ENCODE measurements around the gene SIAH1. TPM values are rescaled to one million over a fixed set of nuclear protein-coding genes. Genes with fewer than 3 reads are reported as not detected.
"Not testable (repeated sequence)": the region's sequence is repeated elsewhere in the genome, so short reads cannot be mapped to it uniquely, and the experiment has no call there.

Gene SIAH1
- total and polyA plus RNA-seq, 9 donors = 25.6 to 31.3 (median 29.1) TPM

DNA sequence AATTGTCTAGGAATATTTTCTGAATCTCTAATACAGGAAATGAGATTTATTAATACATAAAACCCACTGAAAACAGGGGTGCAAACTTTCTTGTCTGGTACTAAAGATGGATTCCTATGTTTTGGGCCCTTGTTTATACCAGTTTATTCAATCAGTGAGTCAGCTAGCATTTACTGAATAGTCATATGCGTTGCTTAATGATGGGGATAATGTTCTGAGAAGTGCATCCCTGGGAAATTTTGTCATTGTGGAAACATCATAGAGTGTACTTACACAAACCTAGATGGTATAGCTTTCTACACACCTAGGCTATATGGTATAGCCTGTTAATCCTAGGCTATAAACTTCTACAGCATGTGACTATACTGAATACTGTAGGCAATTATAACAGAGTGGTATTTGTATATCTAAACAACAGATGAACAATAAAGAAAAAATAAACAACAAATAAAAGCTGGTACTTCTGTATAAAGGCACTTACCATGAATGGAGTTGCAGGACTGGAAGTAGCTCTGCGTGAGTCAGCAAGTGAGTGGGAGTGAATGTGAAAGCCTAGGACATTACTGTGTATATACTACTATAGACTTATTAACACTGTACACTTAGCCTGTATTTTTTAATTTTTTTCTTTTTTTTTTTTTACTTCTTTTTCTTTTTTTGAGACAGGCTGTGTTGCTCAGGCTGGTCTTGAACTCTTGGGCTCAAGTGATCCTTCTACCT lies 63.7 kb downstream of the SIAH1 start:
- H3K36me3 ChIP-seq (ENCODE audit: control insufficient read depth, insufficient read depth, low read length) = peaks cover 6% of the 10 kb centered on the region
- no peaks in the 10 kb centered on the region for H3K27me3 ChIP-seq (ENCODE audit: control insufficient read depth, insufficient read depth, low read length)
- H3K4me3 ChIP-seq (ENCODE audit: low read length) = no peak overlapping the region
- H3K4me1 ChIP-seq (ENCODE audit: control insufficient read depth, insufficient read depth, low read length) = no peaks in the 10 kb centered on the region
- H3K9me3 ChIP-seq (replicated peaks; ENCODE audit: control insufficient read depth, low read depth, low read length) = no peaks in the 10 kb centered on the region
- WGBS (ENCODE audit: insufficient coverage) = no CpG with 5 or more reads among the region's 2 CpGs
- DNase-seq = no peak
- H3K27ac ChIP-seq (ENCODE audit: low read length) = no peak overlapping the region

DNA sequence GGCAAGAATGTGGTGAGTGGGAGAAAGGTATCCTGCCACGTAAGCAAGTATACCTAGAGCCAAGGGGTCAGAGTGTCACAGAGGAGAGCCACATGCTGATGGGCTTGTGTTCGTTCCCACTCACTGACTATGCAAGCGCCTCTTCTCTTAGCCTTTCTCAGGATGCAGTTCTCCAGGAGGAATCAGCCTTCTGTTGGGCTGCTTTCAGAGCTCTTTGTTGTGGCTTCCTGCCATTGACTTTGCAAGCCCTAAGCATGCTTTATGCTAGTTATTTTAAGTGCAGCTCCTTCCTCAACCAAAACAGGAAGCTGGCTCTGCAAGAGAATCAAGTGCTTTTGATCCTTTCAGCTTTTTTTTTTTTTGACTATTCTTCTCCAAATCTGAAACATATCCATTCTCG lies 66.6 kb downstream of the SIAH1 start:
- DNase-seq = peak; percentile 78
- peaks cover 6% of the 10 kb centered on the region for H3K36me3 ChIP-seq (ENCODE audit: control insufficient read depth, insufficient read depth, low read length)
- H3K9me3 ChIP-seq (replicated peaks; ENCODE audit: control insufficient read depth, low read depth, low read length) = no peaks in the 10 kb centered on the region
- 67% methylated on average over 2 of the region's 4 CpGs for WGBS (ENCODE audit: insufficient coverage)
- H3K4me3 ChIP-seq (ENCODE audit: low read length) = no peak overlapping the region
- H3K4me1 ChIP-seq (ENCODE audit: control insufficient read depth, insufficient read depth, low read length) = no peaks in the 10 kb centered on the region
- peak overlapping the region; percentile 37 for H3K27ac ChIP-seq (ENCODE audit: low read length)
- H3K27me3 ChIP-seq (ENCODE audit: control insufficient read depth, insufficient read depth, low read length) = no peaks in the 10 kb centered on the region

DNA sequence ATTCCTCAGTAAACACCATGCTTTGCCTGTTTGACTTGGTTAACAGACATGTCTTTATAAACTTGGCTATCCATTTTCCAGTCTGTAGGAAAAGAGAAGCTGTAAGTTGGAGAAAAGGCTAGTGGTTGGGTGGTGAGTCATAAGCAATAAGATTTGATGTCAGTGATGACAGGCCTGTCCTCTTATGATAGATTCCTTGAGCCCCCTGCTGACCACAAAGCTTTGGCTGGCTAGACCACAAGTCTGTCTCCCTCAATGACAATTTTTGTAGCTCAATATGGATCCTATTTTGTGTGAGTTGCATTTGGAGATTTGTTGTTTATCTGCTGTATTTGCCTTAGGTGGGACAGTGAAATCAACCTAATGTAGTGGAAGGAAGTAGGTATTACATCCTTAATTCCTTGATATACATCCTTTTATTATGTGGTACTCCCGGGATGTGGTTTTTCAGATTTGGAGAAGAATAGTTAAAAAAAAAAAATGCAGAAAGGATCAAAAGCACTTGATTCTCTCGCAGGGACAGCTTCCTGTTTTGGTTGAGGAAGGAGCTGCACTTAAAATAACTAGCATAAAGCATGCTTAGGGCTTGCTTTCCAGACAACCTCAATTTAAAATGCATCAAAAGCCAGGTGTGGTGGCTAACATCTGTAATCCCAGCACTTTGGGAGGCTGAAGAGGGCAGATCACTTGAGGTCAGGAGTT lies 67.4 kb downstream of the SIAH1 start:
- DNase-seq = peak; percentile 22
- WGBS (ENCODE audit: insufficient coverage) = no CpG with 5 or more reads among the region's 2 CpGs
- Histone ChIP-seq H3K36me3 (ENCODE audit: control insufficient read depth, insufficient read depth, low read length) (peaks cover 6% of the 10 kb centered on the region), H3K4me3 (ENCODE audit: low read length) (no peak overlapping the region), H3K4me1 (ENCODE audit: control insufficient read depth, insufficient read depth, low read length) (no peaks in the 10 kb centered on the region), H3K27me3 (ENCODE audit: control insufficient read depth, insufficient read depth, low read length) (no peaks in the 10 kb centered on the region), H3K27ac (ENCODE audit: low read length) (no peak overlapping the region), H3K9me3 (replicated peaks; ENCODE audit: control insufficient read depth, low read depth, low read length) (peaks cover 2% of the 10 kb centered on the region)

DNA sequence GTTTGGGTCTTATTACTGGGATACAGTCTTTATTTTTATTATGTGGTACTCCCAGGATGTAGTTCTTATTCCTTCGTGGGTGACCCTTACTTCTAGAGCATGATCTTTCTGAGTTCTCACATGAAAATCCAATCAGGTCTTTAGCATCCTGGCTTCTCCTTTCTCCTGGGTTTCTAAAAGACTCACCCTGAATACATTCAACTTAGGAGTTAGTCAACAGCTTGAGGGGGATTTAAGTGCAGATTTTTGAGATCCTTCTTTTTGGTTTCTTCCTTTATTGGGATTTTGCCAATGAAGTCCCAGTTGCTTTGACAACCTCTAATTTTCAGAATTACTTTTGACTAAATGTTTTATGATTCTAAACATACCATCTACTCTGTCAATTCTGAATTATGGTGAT lies 68.2 kb downstream of the SIAH1 start:
- no peak for DNase-seq
- Histone ChIP-seq H3K27me3 (ENCODE audit: control insufficient read depth, insufficient read depth, low read length) (no peaks in the 10 kb centered on the region), H3K9me3 (replicated peaks; ENCODE audit: control insufficient read depth, low read depth, low read length) (peaks cover 8% of the 10 kb centered on the region), H3K27ac (ENCODE audit: low read length) (no peak overlapping the region), H3K4me3 (ENCODE audit: low read length) (no peak overlapping the region), H3K4me1 (ENCODE audit: control insufficient read depth, insufficient read depth, low read length) (no peaks in the 10 kb centered on the region), H3K36me3 (ENCODE audit: control insufficient read depth, insufficient read depth, low read length) (peaks cover 7% of the 10 kb centered on the region)
- WGBS (ENCODE audit: insufficient coverage) = no CpG with 5 or more reads among the region's 1 CpG

DNA sequence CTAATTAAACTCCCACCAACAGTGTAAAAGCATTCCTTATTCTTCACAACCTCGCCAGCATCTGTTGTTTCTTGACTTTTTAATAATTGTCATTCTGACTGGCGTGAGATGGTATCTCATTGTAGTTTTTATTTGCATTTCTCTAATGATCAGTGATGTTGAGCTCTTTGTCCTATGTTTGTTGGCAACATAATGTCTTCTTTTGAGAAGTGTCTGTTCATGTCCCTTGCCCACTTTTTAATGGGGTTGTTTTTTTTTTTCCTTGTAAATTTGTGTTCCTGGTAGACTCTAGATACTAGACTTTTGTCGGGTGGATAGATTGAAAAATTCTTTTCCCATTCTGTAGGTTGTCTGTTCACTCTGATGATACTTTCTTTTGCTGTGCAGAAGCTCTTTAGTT lies 71.3 kb downstream of the SIAH1 start:
- 100% methylated on average over 1 of the region's 3 CpGs for WGBS (ENCODE audit: insufficient coverage)
- peaks cover 20% of the 10 kb centered on the region for H3K9me3 ChIP-seq (replicated peaks; ENCODE audit: control insufficient read depth, low read depth, low read length)
- not testable (repeated sequence) for H3K27ac ChIP-seq (ENCODE audit: low read length); H3K4me1 ChIP-seq (ENCODE audit: control insufficient read depth, insufficient read depth, low read length); H3K36me3 ChIP-seq (ENCODE audit: control insufficient read depth, insufficient read depth, low read length); H3K27me3 ChIP-seq (ENCODE audit: control insufficient read depth, insufficient read depth, low read length); DNase-seq; H3K4me3 ChIP-seq (ENCODE audit: low read length)

DNA sequence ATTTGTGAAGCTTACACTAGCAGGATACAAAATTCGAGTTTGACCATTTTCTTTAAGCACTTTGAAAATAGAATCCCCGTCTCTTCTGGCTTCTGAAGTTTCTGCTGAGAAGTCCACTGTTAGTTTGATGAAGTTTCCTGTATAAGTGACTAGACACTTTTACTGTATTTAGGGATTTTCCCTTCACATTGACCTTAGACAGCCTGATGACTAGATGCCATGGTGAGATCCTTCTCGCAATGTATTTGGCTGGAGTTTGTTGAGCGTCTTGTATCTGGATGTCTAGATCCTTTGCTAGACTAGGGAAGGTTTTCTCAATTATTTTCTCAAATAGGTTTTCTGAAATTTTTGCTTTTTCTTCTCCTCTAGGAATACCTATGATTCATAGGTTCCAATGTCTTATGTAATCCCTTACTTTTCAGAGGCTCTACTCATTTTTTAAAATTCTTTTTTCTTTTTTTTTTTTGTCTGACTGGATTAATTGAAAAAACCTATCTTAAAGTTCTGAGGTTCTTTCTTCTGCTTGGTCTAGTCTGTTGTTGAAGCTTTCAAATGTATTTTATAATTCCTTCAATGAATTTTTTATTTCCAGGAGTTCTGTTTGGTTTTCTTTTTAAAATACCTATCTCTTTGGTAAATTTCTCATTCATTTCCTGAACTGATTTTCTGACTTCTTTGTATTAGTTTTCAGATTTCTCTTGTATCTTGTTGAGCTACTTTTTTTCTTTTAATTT lies 74.1 kb downstream of the SIAH1 start:
- H3K27me3 ChIP-seq (ENCODE audit: control insufficient read depth, insufficient read depth, low read length) = no peaks in the 10 kb centered on the region
- no CpG with 5 or more reads among the region's 4 CpGs for WGBS (ENCODE audit: insufficient coverage)
- no peak for DNase-seq
- peaks cover 22% of the 10 kb centered on the region for H3K9me3 ChIP-seq (replicated peaks; ENCODE audit: control insufficient read depth, low read depth, low read length)
- H3K27ac ChIP-seq (ENCODE audit: low read length) = no peak overlapping the region
- no peak overlapping the region for H3K4me3 ChIP-seq (ENCODE audit: low read length)
- no peaks in the 10 kb centered on the region for H3K4me1 ChIP-seq (ENCODE audit: control insufficient read depth, insufficient read depth, low read length)
- peaks cover 15% of the 10 kb centered on the region for H3K36me3 ChIP-seq (ENCODE audit: control insufficient read depth, insufficient read depth, low read length)

Other genes starting within 250 kb of the SIAH1 start
- gene ABCC12, start 229.4 kb downstream of the SIAH1 start, total RNA-seq = 0.22 TPM
- under 1 TPM; 0.12 to 0.66 (median 0.41) TPM for gene ABCC12, start 229.4 kb downstream of the SIAH1 start, polyA plus RNA-seq (ENCODE audit: insufficient read depth in 1 of 8, insufficient read length in 8 of 8, low replicate concordance in 1 of 8)
- 47.6 TPM for gene LONP2, start 141.1 kb downstream of the SIAH1 start, total RNA-seq
- gene LONP2, start 141.1 kb downstream of the SIAH1 start, polyA plus RNA-seq (ENCODE audit: insufficient read depth in 1 of 8, insufficient read length in 8 of 8, low replicate concordance in 1 of 8) = 10 to 100 TPM; 33.8 to 49.3 (median 38.2) TPM
- gene ABCC11, start 137.9 kb downstream of the SIAH1 start, total RNA-seq = 0.04 TPM
- under 1 TPM; 0.07 to 0.15 (median 0.11) TPM for gene ABCC11, start 137.9 kb downstream of the SIAH1 start, polyA plus RNA-seq (ENCODE audit: insufficient read depth in 1 of 8, insufficient read length in 8 of 8, low replicate concordance in 1 of 8)
- 35.0 TPM for gene N4BP1, start 224.8 kb upstream of the SIAH1 start, total RNA-seq
- 10 to 100 TPM; 35.4 to 46.0 (median 40.9) TPM for gene N4BP1, start 224.8 kb upstream of the SIAH1 start, polyA plus RNA-seq (ENCODE audit: insufficient read depth in 1 of 8, insufficient read length in 8 of 8, low replicate concordance in 1 of 8)

Measured in muscle of leg (tissue), 11 donors.